H1 (cell line): ENCODE results near the gene CMIP. TPM values are rescaled to one million over a fixed set of nuclear protein-coding genes. Genes with fewer than 3 reads are reported as not detected.
A peak's percentile ranks its signal among the peaks of the same experiment; 100 is the strongest.

Experiments
- CTCF ChIA-PET: fragments of 300-600 bp; sonication (Branson Sonifier 250); formaldehyde crosslinking; loops from one replicate; lab custom pipeline; 2021; ENCODE audit not compliant: partially characterized antibody; lab: Charles Lee
- POLR2A ChIA-PET: fragments of 300-600 bp; sonication (Branson Sonifier 250); formaldehyde crosslinking; loops from one replicate; lab custom pipeline; 2021; ENCODE audit warnings: inconsistent platforms; ENCODE audit not compliant: partially characterized antibody; lab: Charles Lee
- DNase-seq, 2 experiments: peaks; one replicate each; pipeline versions ENCODE4 v3.0.0 to v3.0.0-alpha.2; 2010 to 2022; ENCODE audit warnings: low spot score in 2 of 2, low read depth in 1 of 2, mixed read lengths in 1 of 2
- FAIRE-seq: peaks from 2 replicates; lab custom pipeline; 2011; peaks lifted over from hg19 to GRCh38; lab: Jason Lieb, UNC
- H2AFZ ChIP-seq: 2 replicates; pipeline ENCODE4 v1.8.1; 2012; ENCODE audit warnings: low read length, inconsistent platforms
- H2AK5ac ChIP-seq: 2 replicates; pipeline ENCODE4 v1.6.1; 2013; ENCODE audit warnings: low read depth, low read length
- H2BK120ac ChIP-seq: replicated peaks from 2 replicates; pipeline ENCODE3; 2013; ENCODE audit warnings: low read depth, low read length, inconsistent platforms
- H2BK12ac ChIP-seq: 2 replicates; pipeline ENCODE4 v1.6.1; 2013; ENCODE audit warnings: low read depth, low read length
- H2BK15ac ChIP-seq: 2 replicates; pipeline ENCODE4 v1.6.1; 2013; ENCODE audit warnings: low read length
- H2BK20ac ChIP-seq: 2 replicates; pipeline ENCODE4 v1.6.1; 2013; ENCODE audit warnings: low read length
- H2BK5ac ChIP-seq: 2 replicates; pipeline ENCODE4 v1.6.1; 2013; ENCODE audit warnings: low read depth, low read length
- H3K14ac ChIP-seq: 2 replicates; pipeline ENCODE4 v1.6.1; 2013; ENCODE audit warnings: inconsistent platforms; ENCODE audit not compliant: insufficient read length
- H3K18ac ChIP-seq: 2 replicates; pipeline ENCODE4 v1.6.1; 2013; ENCODE audit warnings: low read length; ENCODE audit errors: extremely low read depth
- H3K23ac ChIP-seq: 2 replicates; pipeline ENCODE4 v1.6.1; 2013; ENCODE audit warnings: inconsistent platforms; ENCODE audit not compliant: insufficient read length
- H3K23me2 ChIP-seq: 2 replicates; pipeline ENCODE4 v1.6.1; 2013; ENCODE audit warnings: low read depth, low read length
- H3K27ac ChIP-seq: 2 replicates; pipeline ENCODE4 v1.6.1; 2011; ENCODE audit warnings: low read depth, low read length, inconsistent platforms
- H3K27me3 ChIP-seq, 4 experiments: replicated peaks in 1 of 4; 1 replicate in 1 of 4; 2 replicates in 3 of 4; pipeline versions ENCODE4 v1.6.1 to v1.8.1; 2011 to 2013; ENCODE audit warnings: low read length in 3 of 4, mild to moderate bottlenecking in 3 of 4, inconsistent platforms in 2 of 4, mixed read lengths in 2 of 4, moderate library complexity in 1 of 4; ENCODE audit not compliant: control insufficient read depth in 3 of 4, insufficient read depth in 3 of 4; ENCODE audit errors: extremely low read depth in 1 of 4
- H3K36me3 ChIP-seq, 4 experiments: 2 replicates each; pipeline versions ENCODE4 v1.6.1 to v1.8.1; 2011 to 2013; ENCODE audit warnings: mild to moderate bottlenecking in 4 of 4, low read length in 3 of 4, moderate library complexity in 2 of 4, control low read depth in 1 of 4, inconsistent platforms in 1 of 4; ENCODE audit not compliant: insufficient read depth in 4 of 4, control insufficient read depth in 2 of 4
- H3K4ac ChIP-seq: replicated peaks from 2 replicates; pipeline ENCODE3; 2013; ENCODE audit warnings: low read length, low read depth, mixed read lengths, inconsistent platforms; ENCODE audit not compliant: insufficient read length
- H3K4me1 ChIP-seq, 4 experiments: replicated peaks in 1 of 4; 1 replicate in 1 of 4; 2 replicates in 3 of 4; pipeline versions ENCODE4 v1.6.1 to v1.8.1; 2011 to 2013; ENCODE audit warnings: low read length in 3 of 4, inconsistent platforms in 2 of 4, mixed read lengths in 1 of 4; ENCODE audit not compliant: insufficient read depth in 4 of 4, control insufficient read depth in 3 of 4
- H3K4me2 ChIP-seq, 2 experiments: 2 replicates each; pipeline versions ENCODE4 v1.6.1 to v1.8.1; 2011 to 2013; ENCODE audit warnings: low read depth in 2 of 2, low read length in 2 of 2, control low read depth in 1 of 2, inconsistent platforms in 1 of 2, mild to moderate bottlenecking in 1 of 2; ENCODE audit not compliant: insufficient read depth in 1 of 2
- H3K4me3 ChIP-seq, 4 experiments: fragments of 200-600, 300-600 bp in 1 of 4; sonication (generic), shearing (Covaris generic), sonication (Bioruptor Twin) in 1 of 4; 2 replicates each; pipeline versions ENCODE4 v1.5.1 to v1.8.1; 2011 to 2016; ENCODE audit warnings: low read length in 4 of 4, low read depth in 3 of 4, control low read depth in 2 of 4, inconsistent platforms in 2 of 4, mild to moderate bottlenecking in 2 of 4, mixed read lengths in 1 of 4, moderate library complexity in 1 of 4; ENCODE audit not compliant: insufficient read depth in 2 of 4; ENCODE audit errors: extremely low read depth in 1 of 4
- H3K56ac ChIP-seq: replicated peaks from 2 replicates; pipeline ENCODE3; 2013; ENCODE audit warnings: low read depth, mild to moderate bottlenecking, mixed read lengths, low read length, inconsistent platforms; ENCODE audit not compliant: insufficient read length
- H3K79me1 ChIP-seq: 2 replicates; pipeline ENCODE4 v1.6.1; 2013; ENCODE audit warnings: low read depth, low read length, control low read depth
- H3K79me2 ChIP-seq, 2 experiments: 2 replicates each; pipeline versions ENCODE4 v1.6.1 to v1.8.1; 2012 to 2013; ENCODE audit warnings: low read length in 2 of 2, mild to moderate bottlenecking in 2 of 2, inconsistent platforms in 1 of 2; ENCODE audit not compliant: insufficient read depth in 2 of 2, control insufficient read depth in 1 of 2
- H3K9ac ChIP-seq, 4 experiments: replicated peaks in 1 of 4; 1 replicate in 1 of 4; 2 replicates in 3 of 4; pipeline versions ENCODE4 v1.6.1 to v1.8.1; 2011 to 2013; ENCODE audit warnings: low read depth in 3 of 4, low read length in 3 of 4, control low read depth in 2 of 4, mild to moderate bottlenecking in 2 of 4, moderate library complexity in 2 of 4, inconsistent platforms in 1 of 4; ENCODE audit errors: extremely low read depth in 1 of 4
- H3K9me3 ChIP-seq, 2 experiments: 2 replicates each; pipeline versions ENCODE4 v1.6.1 to v1.8.1; 2012 to 2013; ENCODE audit warnings: mild to moderate bottlenecking in 2 of 2, moderate library complexity in 2 of 2, control low read depth in 1 of 2, inconsistent platforms in 1 of 2, low read depth in 1 of 2, low read length in 1 of 2, mixed read lengths in 1 of 2; ENCODE audit not compliant: insufficient read depth in 2 of 2
- H4K20me1 ChIP-seq, 2 experiments: replicated peaks in 1 of 2; 2 replicates each; pipeline versions ENCODE3 to v1.8.1; 2011 to 2013; ENCODE audit warnings: inconsistent platforms in 2 of 2, low read length in 2 of 2, mild to moderate bottlenecking in 1 of 2; ENCODE audit not compliant: insufficient read depth in 2 of 2, control insufficient read depth in 1 of 2
- H4K5ac ChIP-seq: 2 replicates; pipeline ENCODE4 v1.6.1; 2013; ENCODE audit warnings: low read length, low read depth, mixed read lengths, inconsistent platforms; ENCODE audit not compliant: insufficient read length
- H4K8ac ChIP-seq: 2 replicates; pipeline ENCODE4 v1.8.0; 2013; ENCODE audit warnings: mild to moderate bottlenecking, moderate library complexity, low read length, inconsistent platforms; ENCODE audit not compliant: insufficient read depth; ENCODE audit errors: extremely low read depth
- H4K91ac ChIP-seq: replicated peaks from 2 replicates; pipeline ENCODE3; 2013; ENCODE audit warnings: low read length, mixed read lengths, inconsistent platforms; ENCODE audit not compliant: insufficient read length
- CEBPB ChIP-seq: IDR thresholded peaks from 2 replicates; pipeline ENCODE4 v1.6.1; 2012; ENCODE audit warnings: low read depth, low read length
- CTCF ChIP-seq, 3 experiments: IDR thresholded peaks; 1 replicate in 2 of 3; 2 replicates in 1 of 3; pipeline versions ENCODE4 v1.5.1 to v1.6.1; 2011; ENCODE audit warnings: low read length in 3 of 3, mild to moderate bottlenecking in 3 of 3, inconsistent platforms in 2 of 3, low read depth in 1 of 3, moderate library complexity in 1 of 3; ENCODE audit not compliant: insufficient read depth in 1 of 3; ENCODE audit errors: control extremely low read depth in 1 of 3
- E2F6 ChIP-seq: IDR thresholded peaks from 2 replicates; pipeline ENCODE4 v1.6.1; 2012; ENCODE audit warnings: inconsistent platforms
- GABPA ChIP-seq: IDR thresholded peaks from 2 replicates; pipeline ENCODE4 v1.6.1; 2011; ENCODE audit warnings: mild to moderate bottlenecking, low read length, moderate library complexity, borderline replicate concordance; ENCODE audit not compliant: insufficient read depth
- GTF2F1 ChIP-seq: IDR thresholded peaks from 2 replicates; pipeline ENCODE4 v1.6.1; 2012; ENCODE audit warnings: low read depth, low read length, improper control_type of control experiment, borderline replicate concordance
- HDAC6 ChIP-seq: IDR thresholded peaks from one replicate; pipeline ENCODE4 v1.7.1; 2012; ENCODE audit warnings: low read depth, mild to moderate bottlenecking, inconsistent platforms, low read length, moderate library complexity
- KDM1A ChIP-seq: fragments of 200-600, 300-600 bp; sonication (generic); IDR thresholded peaks from 2 replicates; pipeline ENCODE4 v1.7.1; 2016; ENCODE audit warnings: mild to moderate bottlenecking, low read length, borderline replicate concordance
- WGBS, 2 experiments: shearing (Covaris generic) in 1 of 2; methylation state at CpG; one replicate each; pipeline versions ENCODE4 v1.1.6 to v1.1.7; 2013 to 2015; ENCODE audit warnings: low lambda C conversion rate in 2 of 2, mixed read lengths in 2 of 2, inconsistent platforms in 1 of 2, low coverage in 1 of 2, missing lambda C conversion rate in 1 of 2; ENCODE audit not compliant: insufficient replicate concordance in 2 of 2, insufficient coverage in 1 of 2, insufficient read length in 1 of 2; ENCODE audit errors: extremely low coverage in 1 of 2, missing lambda C conversion rate in 1 of 2; 5-methylcytosine and 5-hydroxymethylcytosine counted together
- polyA plus RNA-seq, 7 experiments: library from polyadenylated mRNA; depleted of rRNA in 3 of 7; stranded (reverse) in 5 of 7; unstranded in 2 of 7; fragments of >200 nt in 5 of 7; fragments of 200-250 nt in 2 of 7; gene quantifications; 1 replicate in 5 of 7; 2 replicates in 1 of 7; 4 replicates in 1 of 7; pipeline versions ENCODE4 v1.2.1 to v1.2.3, GENCODE V29; 2011 to 2013; ENCODE audit warnings: missing spikeins in 2 of 7, mixed read lengths in 2 of 7
- total RNA-seq: library from RNA; stranded (reverse); fragmentation: NEBNext Ultra II Directional; extraction: Animal tissue kit (Norgen Biotek cat#: 25700); gene quantifications from 2 replicates; pipeline ENCODE4 v1.2.1, GENCODE V29; 2021

Gene CMIP
- total and polyA plus RNA-seq, 2 of the 8 experiments (the other 6 are each of a cell fraction or from before 2014, with no cell fraction given), result 7.9 to 53.2 TPM

- Histone ChIP-seq H3K4me1 (peaks cover 0 to 12% (median 6%) of the 10 kb centered on the region in 4 experiments; a peak in 4 of 7 replicates), H3K23me2 (no peaks in the 10 kb centered on the region), H2AK5ac (no peak overlapping the region; the same call in 1 of the 2 replicates), H4K20me1 (peaks cover 14 to 25% of the 10 kb centered on the region in 2 experiments), H4K91ac (no peak overlapping the region), H3K27ac (no peak overlapping the region), H2BK120ac (no peak overlapping the region), H3K79me1 (peaks cover 31% of the 10 kb centered on the region), H3K79me2 (peaks cover 7 to 93% of the 10 kb centered on the region in 2 experiments; a peak in 3 of 4 replicates), H3K27me3 (no peaks in the 10 kb centered on the region), H2BK15ac (no peak overlapping the region), H3K9me3 (no peaks in the 10 kb centered on the region), H3K4me2 (no peak overlapping the region), H3K9ac (no peak overlapping the region), H3K36me3 (no peaks in the 10 kb centered on the region), H3K18ac (no peak overlapping the region; the same call in 1 of the 2 replicates), H3K56ac (no peak overlapping the region), H2BK12ac (0 out of 2 replicates have a peak overlapping the region, but pooled peaks have one; percentile 50), H2BK20ac (no peak overlapping the region), H3K23ac (no peak overlapping the region), H3K14ac (no peak overlapping the region), H4K8ac (no peak overlapping the region), H3K4ac (peak overlapping the region; percentile 57), H2BK5ac (no peak overlapping the region), H4K5ac (no peak overlapping the region), H2AFZ (no peak overlapping the region), H3K4me3 (no peak overlapping the region)
- ChIA-PET CTCF (interaction anchor here (0.9 to 5.2 kb wide), 10 partner anchors 10 to 204 kb away, joined by 3 to 18 read pairs (median 3); no protein-coding TSS in a partner anchor), POLR2A (interaction anchor here (0.9 to 1.8 kb wide), 5 partner anchors 10 to 37 kb away, joined by 3 to 4 read pairs (median 3); no protein-coding TSS in a partner anchor)
- FAIRE-seq (no peak), DNase-seq (peak in 1 of 2 experiments; percentile 21)
- WGBS, 2 experiments, result 82% methylated on average over 23 of the region's 23 CpGs; no CpG with 5 or more reads in 1 of the 2 experiments
- TF ChIP-seq CTCF (IDR thresholded peaks at IDR 0.05; ENCODE audit: control extremely low read depth in 1 of 3, insufficient read depth in 1 of 3, low read depth in 1 of 3, low read length in 3 of 3), result no peak
- TF ChIP-seq GABPA, result no peak
- no peak for TF ChIP-seq GTF2F1
- TF ChIP-seq KDM1A, result no peak
- no peak for TF ChIP-seq HDAC6
- no peak for TF ChIP-seq CEBPB
- TF ChIP-seq E2F6, result 0 out of 2 replicates have a peak, but pooled peaks have one; percentile 12
These were observed 49.3 kb downstream of the CMIP start for GRCh38 chr16:81493755-81494433.
